Activated T-helper 1 cell treated with Interleukin-2 at 50 U/mL for 16 hours (primary cell): Measurements from ENCODE around the gene MAP3K2.

Experiments
- DNase-seq: peaks from one replicate; pipeline ENCODE4 v3.0.0-alpha.2; 2020; ENCODE audit warnings: low read depth

The MAP3K2 gene

GRCh38 chr2:127347734-127348392 is 39.9 kb downstream of the MAP3K2 start:
- DNase-seq = no peak

GRCh38 chr2:127347015-127347414 is 40.8 kb downstream of the MAP3K2 start:
- no peak for DNase-seq

GRCh38 chr2:127343277-127343676 is 44.5 kb downstream of the MAP3K2 start:
- DNase-seq = no peak

GRCh38 chr2:127342101-127342500 is 45.7 kb downstream of the MAP3K2 start:
- no peak for DNase-seq

GRCh38 chr2:127332335-127332734 is 55.4 kb downstream of the MAP3K2 start:
- DNase-seq = no peak

- DNase-seq = no peak
These were observed 57.0 kb downstream of the MAP3K2 start for GRCh38 chr2:127330753-127331152.

- no peak for DNase-seq
These were observed 61.4 kb downstream of the MAP3K2 start for GRCh38 chr2:127326289-127326945.

- DNase-seq = no peak
These were observed 63.1 kb downstream of the MAP3K2 start for GRCh38 chr2:127324635-127325034.

GRCh38 chr2:127321303-127321702 is 66.5 kb downstream of the MAP3K2 start:
- no peak for DNase-seq

- no peak for DNase-seq
These were observed 67.0 kb downstream of the MAP3K2 start for GRCh38 chr2:127320586-127321275.

GRCh38 chr2:127320067-127320466 is 67.7 kb downstream of the MAP3K2 start:
- no peak for DNase-seq

GRCh38 chr2:127314193-127314988 is 73.4 kb downstream of the MAP3K2 start:
- DNase-seq = no peak

GRCh38 chr2:127313406-127313805 is 74.4 kb downstream of the MAP3K2 start:
- no peak for DNase-seq

GRCh38 chr2:127310980-127311379 is 76.8 kb downstream of the MAP3K2 start:
- no peak for DNase-seq

GRCh38 chr2:127309468-127309867 is 78.3 kb downstream of the MAP3K2 start:
- no peak for DNase-seq

GRCh38 chr2:127308586-127309138 is 79.1 kb downstream of the MAP3K2 start:
- no peak for DNase-seq

GRCh38 chr2:127305990-127306585 is 81.7 kb downstream of the MAP3K2 start:
- no peak for DNase-seq

- no peak for DNase-seq
These were observed 85.6 kb downstream of the MAP3K2 start for GRCh38 chr2:127302168-127302567.

GRCh38 chr2:127293748-127294562 is 93.8 kb downstream of the MAP3K2 start, which contains the start of gene ERCC3:
Gene ERCC3 (minus strand): TSS chr2:127294144. CDS start chr2:127294081, 63 bp downstream.
- DNase-seq = peak; percentile 67

GRCh38 chr2:127293386-127293747 is 94.4 kb downstream of the MAP3K2 start:
- no peak for DNase-seq

GRCh38 chr2:127288274-127288673 is 99.5 kb downstream of the MAP3K2 start:
- no peak for DNase-seq
